G401 (cell line): ENCODE results near the gene CA5B. TPM values are rescaled to one million over a fixed set of nuclear protein-coding genes. Genes with fewer than 3 reads are reported as not detected.
"Not testable (repeated sequence)": the region's sequence is repeated elsewhere in the genome, so short reads cannot be mapped to it uniquely, and the experiment has no call there.

Source experiments
- DNase-seq: peaks from one replicate; pipeline ENCODE4 v3.0.0-alpha.2; 2015; ENCODE audit warnings: low spot score
- in situ Hi-C: cut with HindIII; loops from 2 replicates; pipeline ENCODE4 v1.10.0; 2016; ENCODE audit warnings: low sequenced_read_pairs, mixed read lengths
- total RNA-seq: library from RNA; depleted of rRNA; stranded (reverse); fragments of >200 nt; shearing (Covaris generic); gene quantifications from 2 replicates; pipeline ENCODE4 v1.2.3, GENCODE V29; 2014

CA5B gene
- total RNA-seq, 1 experiment from 2014 or later = 4.3 TPM

GRCh38 chrX:15804563-15804962 is 66.5 kb downstream of the CA5B start:
- no peak for DNase-seq
- in situ Hi-C loops = no loop called here

DNA sequence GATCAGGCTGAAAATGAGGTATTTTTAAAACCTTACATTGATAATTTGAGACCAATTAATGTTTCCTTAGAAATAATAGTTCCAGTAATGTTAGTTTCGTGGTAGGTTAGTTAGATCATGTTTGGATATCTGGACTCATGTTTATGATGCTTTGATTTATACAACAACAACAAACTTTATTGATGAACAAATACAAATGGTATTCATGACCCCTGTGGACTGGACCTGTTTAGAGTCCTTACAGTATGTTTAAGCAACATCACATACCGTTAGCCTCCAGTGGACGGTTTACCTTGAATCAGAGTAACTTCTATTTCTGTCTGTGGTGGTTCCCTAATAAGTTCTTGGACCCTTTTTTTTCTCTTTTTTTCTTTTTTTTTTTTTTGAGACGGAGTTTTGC is 70.2 kb downstream of the CA5B start:
- in situ Hi-C loops = no loop called here
- DNase-seq = no peak

DNA sequence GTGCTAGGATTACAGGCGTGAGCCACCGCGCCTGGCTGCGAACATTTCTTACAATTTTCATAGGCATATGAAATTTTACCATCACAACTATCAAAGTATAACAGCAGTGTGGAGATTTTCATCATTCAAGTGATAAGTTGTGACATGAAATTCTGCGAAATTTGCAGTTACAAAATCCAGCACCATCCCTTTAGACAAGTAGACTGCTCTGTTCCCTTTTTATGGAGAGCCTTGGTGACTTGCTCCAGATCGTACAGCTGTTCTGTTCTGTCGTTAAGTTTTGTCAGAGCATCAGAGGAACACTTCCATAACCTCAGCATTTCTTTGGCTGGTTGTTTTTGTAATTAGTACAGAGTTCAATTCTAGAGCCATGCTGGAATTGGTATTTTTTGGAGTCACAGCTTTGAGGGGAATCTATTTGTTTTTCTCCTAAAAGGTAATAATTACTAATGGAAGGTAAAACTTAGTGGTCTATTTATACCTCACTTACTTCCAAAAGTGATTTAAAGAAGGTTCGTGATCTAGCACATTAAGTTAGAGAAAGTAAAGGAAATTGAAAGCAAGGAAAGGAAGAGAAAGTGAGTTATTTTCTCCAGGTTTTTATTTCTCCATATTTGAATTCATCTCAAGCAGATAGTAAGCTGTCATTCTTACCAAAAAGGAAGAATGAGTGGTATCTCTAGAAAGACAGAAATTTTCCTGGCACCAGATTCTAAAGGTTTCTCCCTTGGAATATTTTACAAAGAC is 74.3 kb downstream of the CA5B start:
- no peak for DNase-seq
- in situ Hi-C loops = no loop called here

DNA sequence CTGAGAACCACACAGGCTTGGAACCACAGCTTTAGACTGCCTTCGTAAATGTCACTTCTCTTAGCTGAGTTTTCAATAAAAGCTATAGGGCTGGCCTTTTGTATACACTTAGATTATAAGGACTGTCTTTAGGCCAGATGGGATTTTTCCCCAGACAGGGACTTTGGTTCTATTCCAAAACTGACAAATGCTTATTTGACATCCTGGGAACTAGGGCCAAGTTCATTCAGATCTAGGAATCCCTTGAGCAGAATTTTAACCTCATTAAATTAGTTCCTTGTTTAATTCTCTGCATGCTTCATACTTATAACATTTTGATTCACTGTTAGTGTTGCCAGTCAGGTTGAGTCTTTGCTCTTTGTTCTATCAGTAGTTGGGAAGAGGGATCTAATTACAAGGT is 75.3 kb downstream of the CA5B start:
- in situ Hi-C loops = no loop called here
- peak; percentile 11 for DNase-seq

DNA sequence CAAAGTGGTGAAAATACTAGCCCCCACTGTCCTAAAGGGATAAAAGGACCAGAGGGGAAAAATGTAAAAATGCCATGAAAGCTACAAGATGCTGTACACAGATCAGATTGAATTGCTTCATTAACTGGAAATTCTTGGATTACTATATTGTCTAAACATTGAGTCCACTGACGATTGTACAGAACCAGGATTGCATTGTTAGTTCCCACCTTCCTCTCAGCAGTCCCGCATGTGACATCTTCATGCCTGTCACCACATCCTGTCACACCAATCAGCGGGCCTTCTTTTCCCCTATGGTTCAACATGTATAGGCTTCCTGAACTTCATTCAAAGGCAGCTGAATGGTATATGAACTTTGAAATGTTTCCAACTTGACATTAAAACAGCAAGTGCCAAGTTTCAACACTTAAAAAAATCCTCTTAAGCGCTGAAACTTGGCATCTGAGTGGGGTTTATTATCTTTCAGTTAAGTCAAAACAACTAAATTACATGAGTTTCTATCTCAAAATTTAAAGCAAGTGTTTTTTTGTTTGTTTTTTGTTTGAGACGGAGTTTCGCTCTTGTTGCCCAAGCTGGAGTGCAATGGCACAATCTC is 76.8 kb downstream of the CA5B start:
- no peak for DNase-seq
- in situ Hi-C loops = no loop called here

- DNase-seq = peak; percentile 8
- in situ Hi-C loops = no loop called here
Observed at GRCh38 chrX:15815779-15816437, 77.8 kb downstream of the CA5B start.

DNA sequence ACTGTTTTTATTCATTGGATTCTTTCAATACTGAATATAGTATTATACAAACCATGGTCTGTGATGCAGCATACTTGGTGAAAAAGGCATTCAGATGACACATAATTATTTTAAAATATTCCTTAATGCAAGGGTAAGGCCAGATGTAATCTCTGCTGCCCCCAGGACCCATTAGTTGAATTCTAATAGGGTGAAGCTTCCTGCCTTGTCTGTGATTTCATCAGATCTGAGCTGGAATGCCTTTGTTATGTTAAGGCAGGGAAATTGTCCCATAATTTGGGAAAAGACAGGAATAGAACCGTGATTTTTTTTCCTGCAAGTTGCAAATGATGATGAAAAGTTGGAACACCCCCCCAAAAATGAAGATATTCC is 78.4 kb downstream of the CA5B start:
- no peak for DNase-seq
- in situ Hi-C loops = no loop called here

- no peak for DNase-seq
- in situ Hi-C loops = no loop called here
Observed at GRCh38 chrX:15816886-15817285, 78.8 kb downstream of the CA5B start.

- DNase-seq = no peak
Observed at GRCh38 chrX:15820106-15821073, 82.3 kb downstream of the CA5B start.

GRCh38 chrX:15822922-15823321 is 84.9 kb downstream of the CA5B start:
- no peak for DNase-seq
- in situ Hi-C loops = no loop called here

More at GRCh38 chrX:15820106-15821073, 82.3 kb downstream of the CA5B start:
- in situ Hi-C loops = no loop called here

DNA sequence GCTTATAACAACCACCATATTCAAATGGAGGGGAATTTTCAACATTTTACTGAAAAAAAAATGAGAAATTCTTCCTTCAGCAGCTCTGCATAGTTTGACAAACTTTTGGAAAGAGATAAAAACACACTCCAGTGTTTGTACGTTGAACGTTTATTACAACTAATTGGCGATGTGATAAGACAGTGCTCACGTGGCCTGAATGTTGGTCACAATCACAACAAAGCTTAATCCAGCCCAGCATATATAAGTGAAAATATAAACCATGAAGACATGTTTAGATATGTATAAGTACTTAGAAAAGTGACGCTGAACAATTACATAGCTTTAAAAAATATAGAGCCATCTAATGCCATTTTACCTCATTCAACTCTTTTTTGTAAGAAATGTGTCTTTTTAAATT is 87.9 kb downstream of the CA5B start:
- in situ Hi-C loops = no loop called here
- no peak for DNase-seq

- in situ Hi-C loops = no loop called here
- DNase-seq = no peak
Observed at GRCh38 chrX:15829217-15829616, 91.1 kb downstream of the CA5B start.

DNA sequence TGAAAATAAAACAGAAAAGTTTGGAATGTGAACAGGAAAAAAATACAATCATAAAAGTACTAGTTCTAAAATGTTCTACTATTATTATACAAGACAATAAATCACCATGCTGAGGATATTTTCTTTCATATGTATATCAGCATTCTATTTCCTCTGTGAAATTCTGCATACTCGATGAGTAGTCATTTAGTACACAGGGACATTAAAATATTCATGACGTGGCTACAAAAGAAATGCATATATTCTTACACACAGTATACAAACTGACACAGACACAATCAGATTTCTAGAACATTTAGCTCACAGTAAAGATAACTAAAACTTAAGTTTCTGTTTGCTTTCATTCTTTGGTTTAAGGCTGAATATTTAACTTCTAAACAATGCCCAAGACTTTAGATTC is 93.3 kb downstream of the CA5B start:
- in situ Hi-C loops, DNase-seq: not testable (repeated sequence)

DNA sequence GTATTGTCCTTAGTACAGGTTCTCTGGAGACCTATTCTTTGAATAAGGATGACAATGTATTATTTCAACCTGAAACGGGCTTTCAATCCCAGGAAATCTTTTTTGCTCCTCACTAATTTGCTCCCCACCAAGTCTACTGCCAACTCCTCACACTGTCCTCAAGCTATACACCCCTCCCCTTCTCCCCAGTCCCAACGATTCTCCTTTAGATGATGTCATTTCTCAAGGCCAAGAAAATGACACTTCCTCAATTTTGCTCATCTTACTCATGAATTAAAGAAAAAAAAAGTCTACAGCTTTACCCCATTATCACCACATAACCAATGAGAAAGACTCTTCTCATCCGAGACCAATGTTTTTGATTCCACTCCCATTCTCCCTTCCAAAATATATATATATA is 96.0 kb downstream of the CA5B start:
- in situ Hi-C loops = no loop called here
- DNase-seq = no peak

GRCh38 chrX:15834827-15835595 is 96.9 kb downstream of the CA5B start:
- in situ Hi-C loops = no loop called here
- DNase-seq = no peak
